ENCODE measurements around the gene CHTF8.

The CHTF8 gene

DNA sequence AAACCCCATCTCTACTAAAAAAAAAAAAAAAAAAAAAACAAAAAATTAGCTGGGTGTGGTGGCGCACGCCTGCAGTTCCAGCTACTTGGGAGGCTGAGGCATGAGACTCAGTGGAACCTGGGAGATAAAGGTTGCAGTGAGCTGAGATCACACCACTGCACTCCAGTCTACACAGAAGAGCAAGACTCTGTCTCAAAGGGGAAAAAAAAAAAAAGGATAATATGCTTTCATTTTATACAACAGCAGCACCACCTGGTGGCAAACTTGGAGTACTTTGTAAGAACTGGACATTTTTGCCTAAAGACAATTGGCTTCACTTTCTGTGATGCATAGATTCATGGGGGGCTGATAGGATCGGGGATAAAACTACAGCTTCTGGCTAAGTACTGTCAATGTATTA is 8.5 kb downstream of the CHTF8 start:
- TF ChIP-seq, protein P1, sequence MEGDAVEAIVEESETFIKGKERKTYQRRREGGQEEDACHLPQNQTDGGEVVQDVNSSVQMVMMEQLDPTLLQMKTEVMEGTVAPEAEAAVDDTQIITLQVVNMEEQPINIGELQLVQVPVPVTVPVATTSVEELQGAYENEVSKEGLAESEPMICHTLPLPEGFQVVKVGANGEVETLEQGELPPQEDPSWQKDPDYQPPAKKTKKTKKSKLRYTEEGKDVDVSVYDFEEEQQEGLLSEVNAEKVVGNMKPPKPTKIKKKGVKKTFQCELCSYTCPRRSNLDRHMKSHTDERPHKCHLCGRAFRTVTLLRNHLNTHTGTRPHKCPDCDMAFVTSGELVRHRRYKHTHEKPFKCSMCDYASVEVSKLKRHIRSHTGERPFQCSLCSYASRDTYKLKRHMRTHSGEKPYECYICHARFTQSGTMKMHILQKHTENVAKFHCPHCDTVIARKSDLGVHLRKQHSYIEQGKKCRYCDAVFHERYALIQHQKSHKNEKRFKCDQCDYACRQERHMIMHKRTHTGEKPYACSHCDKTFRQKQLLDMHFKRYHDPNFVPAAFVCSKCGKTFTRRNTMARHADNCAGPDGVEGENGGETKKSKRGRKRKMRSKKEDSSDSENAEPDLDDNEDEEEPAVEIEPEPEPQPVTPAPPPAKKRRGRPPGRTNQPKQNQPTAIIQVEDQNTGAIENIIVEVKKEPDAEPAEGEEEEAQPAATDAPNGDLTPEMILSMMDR (IDR thresholded peaks at IDR 0.05): peak; percentile 74
- no peak for TF ChIP-seq ZFX (IDR thresholded peaks at IDR 0.05; ENCODE audit: borderline replicate concordance)

DNA sequence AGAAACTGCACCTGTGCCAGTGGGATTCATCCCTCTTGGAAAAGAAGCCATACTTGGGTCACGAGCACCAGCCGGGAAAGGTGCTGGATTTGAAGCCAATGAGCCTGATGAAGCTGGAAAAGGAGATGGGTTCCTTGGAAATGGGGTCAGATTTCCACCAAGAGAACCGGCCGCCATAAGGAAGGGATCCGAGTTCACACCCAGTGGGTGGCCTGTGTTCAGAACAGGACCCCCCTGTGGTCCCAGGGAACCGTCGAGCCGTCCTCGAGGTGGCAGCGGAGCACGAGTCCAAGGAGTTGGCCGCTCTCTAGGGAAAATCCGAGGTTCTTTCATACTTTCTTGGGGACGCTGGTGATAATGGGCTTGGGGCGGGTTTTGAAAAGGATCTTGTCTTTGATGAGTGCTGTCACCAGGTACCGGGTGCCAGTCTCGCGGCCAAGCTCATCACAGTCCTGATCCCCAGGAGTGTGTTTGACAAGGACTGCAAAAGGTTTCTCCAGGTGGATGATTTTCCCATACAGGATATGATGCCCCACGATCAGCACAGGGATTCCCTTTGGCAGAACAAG is 12.2 kb downstream of the CHTF8 start:
- TF ChIP-seq, protein P1 (IDR thresholded peaks at IDR 0.05): no peak
- no peak for TF ChIP-seq ZFX (IDR thresholded peaks at IDR 0.05; ENCODE audit: borderline replicate concordance)
- no peak overlapping the region for H3K27ac ChIP-seq

More for the DNA sequence above, 8.5 kb downstream of the CHTF8 start:
- H3K27ac ChIP-seq: no peak overlapping the region

- no peak for TF ChIP-seq ZFX (IDR thresholded peaks at IDR 0.05; ENCODE audit: borderline replicate concordance)
- TF ChIP-seq, protein P1 (IDR thresholded peaks at IDR 0.05): no peak
- no peak overlapping the region for H3K27ac ChIP-seq
Measured at GRCh38 chr16:69119536-69119935, 12.9 kb downstream of the CHTF8 start.

GRCh38 chr16:69118994-69119393 is 13.4 kb downstream of the CHTF8 start:
- no peak overlapping the region for H3K27ac ChIP-seq
- TF ChIP-seq, protein P1 (IDR thresholded peaks at IDR 0.05): no peak
- no peak for TF ChIP-seq ZFX (IDR thresholded peaks at IDR 0.05; ENCODE audit: borderline replicate concordance)

- no peak overlapping the region for H3K27ac ChIP-seq
- TF ChIP-seq, protein P1 (IDR thresholded peaks at IDR 0.05): no peak
- TF ChIP-seq ZFX (IDR thresholded peaks at IDR 0.05; ENCODE audit: borderline replicate concordance): no peak
Measured at GRCh38 chr16:69118468-69118867, 13.9 kb downstream of the CHTF8 start.

- TF ChIP-seq, protein P1 (IDR thresholded peaks at IDR 0.05): no peak
- TF ChIP-seq ZFX (IDR thresholded peaks at IDR 0.05; ENCODE audit: borderline replicate concordance): no peak
- H3K27ac ChIP-seq: no peak overlapping the region
Measured at GRCh38 chr16:69116906-69117305, 15.5 kb downstream of the CHTF8 start.

DNA sequence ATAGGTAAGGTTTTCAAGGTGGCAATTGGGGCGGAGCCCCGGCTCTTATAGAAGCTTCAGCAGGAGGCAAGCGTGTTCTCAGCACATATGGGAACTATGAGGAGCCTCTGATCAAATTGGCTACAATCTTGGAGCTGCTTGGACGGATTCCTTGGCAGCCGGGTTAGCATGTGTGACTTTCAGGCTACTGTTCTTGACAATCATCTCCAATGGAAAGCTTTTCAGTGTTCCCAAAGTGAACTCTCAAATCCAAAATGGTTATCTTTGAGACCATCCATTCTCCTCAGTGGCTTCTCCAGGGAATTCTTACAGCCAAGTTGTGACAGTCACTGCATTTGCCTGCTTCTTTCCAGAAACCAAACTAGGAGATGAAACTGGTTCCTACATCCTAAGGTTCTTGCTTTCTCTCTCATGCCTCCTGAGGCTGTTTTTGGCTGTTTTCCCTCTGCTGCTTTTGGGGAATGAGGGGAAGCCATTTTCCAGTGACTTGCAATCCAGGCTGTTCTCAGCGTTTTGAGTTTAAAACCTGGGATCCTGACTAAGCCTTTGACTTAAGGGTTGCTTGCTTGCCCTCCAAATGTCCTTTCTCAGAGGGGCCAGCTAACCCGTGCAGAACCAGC is 16.0 kb downstream of the CHTF8 start:
- TF ChIP-seq, protein P1 (IDR thresholded peaks at IDR 0.05): no peak
- no peak for TF ChIP-seq ZFX (IDR thresholded peaks at IDR 0.05; ENCODE audit: borderline replicate concordance)
- no peak overlapping the region for H3K27ac ChIP-seq

Measured in 22Rv1 (cell line).